ENCODE results near the gene ZBTB46. TPM values are rescaled to one million over a fixed set of nuclear protein-coding genes. Genes with fewer than 3 reads are reported as not detected.

Gene ZBTB46
- total and polyA plus RNA-seq, 10 of the 15 experiments (the other 5 are each of a cell fraction or from before 2014, with no cell fraction given), result 0.15 to 0.92 (median 0.34) TPM

DNA sequence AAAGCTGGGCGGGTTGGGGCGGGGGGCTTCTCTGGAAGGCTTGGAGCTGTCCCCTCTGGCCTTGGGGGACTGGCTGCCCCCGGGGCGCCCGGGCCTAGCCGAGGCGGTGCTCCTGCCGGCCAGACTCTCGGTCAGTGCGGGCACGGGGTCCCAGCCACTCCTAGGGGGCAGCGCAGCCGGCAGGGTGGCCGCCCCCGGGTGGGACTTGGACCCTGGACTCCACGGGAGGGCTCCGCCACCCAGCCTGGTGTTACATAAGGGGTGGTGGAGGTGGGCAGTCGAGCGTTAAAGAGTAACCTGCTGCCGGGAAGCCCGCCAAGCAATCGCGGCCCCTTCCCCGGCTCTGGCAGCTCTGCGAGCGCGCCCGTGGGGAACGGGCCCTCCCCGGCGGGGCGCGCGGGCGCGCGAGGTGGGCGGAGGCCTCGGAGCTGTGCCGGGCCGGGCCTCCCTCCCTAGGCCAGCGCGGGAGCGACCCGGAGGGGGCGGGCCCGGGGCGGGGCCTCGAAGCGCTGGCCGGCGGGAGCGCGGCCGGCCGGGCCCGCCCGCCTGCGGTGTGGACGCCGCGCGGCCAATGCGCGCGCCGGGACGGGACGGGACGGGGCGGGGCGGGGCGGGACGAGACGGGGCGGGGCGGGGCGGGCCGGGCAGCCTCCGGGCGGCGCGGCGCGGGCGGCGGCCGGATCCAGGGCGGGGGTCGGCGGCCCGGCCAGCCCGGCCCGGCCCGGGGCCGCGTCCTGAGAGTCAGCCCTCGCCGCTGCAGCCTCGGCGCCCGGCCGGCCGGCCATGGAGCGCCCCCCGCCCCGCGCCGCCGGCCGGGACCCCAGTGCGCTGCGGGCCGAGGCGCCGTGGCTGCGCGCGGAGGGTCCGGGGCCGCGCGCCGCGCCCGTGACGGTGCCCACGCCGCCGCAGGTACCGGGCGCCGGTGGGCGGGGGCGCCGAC, 91.7 kb downstream of the ZBTB46 start, which contains the start of gene SLC2A4RG:
SLC2A4RG (plus strand) TSS at position 647 of the 940 bp plus-strand sequence; CDS start at position 784, 137 bp downstream.
- H3K4me3 ChIP-seq, result peak within 1 kb of the TSS; percentile 84
- H4K20me1 ChIP-seq (ENCODE audit: control insufficient read depth, insufficient read depth), result no peaks in the 10 kb centered on the region
- ATAC-seq (peak; percentile 55), DNase-seq (ENCODE audit: low read depth, low spot score) (no peak), FAIRE-seq (no peak)
- in situ Hi-C loops (cut with MboI), result no loop called here
- BruUV-seq (replicated peaks), result no TSS peak
- H3K79me2 ChIP-seq (ENCODE audit: control insufficient read depth, insufficient read depth, low read length), result peaks cover 17% of the 10 kb centered on the region
- no peaks in the 10 kb centered on the region for H3K27me3 ChIP-seq (replicated peaks in 1 of 2; ENCODE audit: control insufficient read depth in 2 of 2, insufficient read depth in 2 of 2, low read length in 1 of 2)
- peaks cover 33% of the 10 kb centered on the region for H3K4me1 ChIP-seq (ENCODE audit: control insufficient read depth, insufficient read depth, low read length)
- POLR2A ChIA-PET, result interaction anchor here (0.6 to 1.4 kb wide), 5 partner anchors 32 to 307 kb away, joined by 3 to 6 read pairs (median 3); partner anchors contain the start of genes ARFRP1 and ZGPAT
- no peaks in the 10 kb centered on the region for H3K9me3 ChIP-seq (replicated peaks; ENCODE audit: control insufficient read depth, insufficient read depth, low read length)
- H3K9ac ChIP-seq (ENCODE audit: control insufficient read depth, insufficient read depth, low read length), result peak within 1 kb of the TSS; percentile 77
- peak within 1 kb of the TSS; percentile 37 for H2AFZ ChIP-seq (ENCODE audit: control insufficient read depth, low read depth, low read length)
- intact Hi-C loops (cut with micrococcal nuclease; ENCODE audit: unreplicated experiment), result no loop called here
- WGBS (ENCODE audit: insufficient coverage, insufficient replicate concordance, low lambda C conversion rate, missing lambda C conversion rate), result under 1% methylated on average over 55 of the region's 136 CpGs
- SMC1A ChIA-PET (ENCODE audit: uncharacterized antibody, unreplicated experiment), result interaction anchor here (0.6 kb wide), 1 partner anchor 11 kb away, joined by 3 read pairs; no protein-coding TSS in a partner anchor
- H3K27ac ChIP-seq (ENCODE audit: control insufficient read depth, insufficient read depth), result peak within 1 kb of the TSS; percentile 72
- CTCF ChIA-PET, result interaction anchor here (0.6 to 1.3 kb wide), 3 partner anchors 32 to 160 kb away, joined by 3 to 7 read pairs (median 3); partner anchors contain the start of genes ARFRP1 and ZGPAT
- RAD21 ChIA-PET (ENCODE audit: unreplicated experiment), result interaction anchor here (1.0 to 4.2 kb wide), 3 partner anchors 32 to 125 kb away, joined by 3 to 32 read pairs (median 3); partner anchors contain the start of genes ARFRP1, TPD52L2 and ZGPAT
- H3K4me2 ChIP-seq (ENCODE audit: control insufficient read depth, insufficient read depth), result peak within 1 kb of the TSS; percentile 93
- TF ChIP-seq, protein P1, sequence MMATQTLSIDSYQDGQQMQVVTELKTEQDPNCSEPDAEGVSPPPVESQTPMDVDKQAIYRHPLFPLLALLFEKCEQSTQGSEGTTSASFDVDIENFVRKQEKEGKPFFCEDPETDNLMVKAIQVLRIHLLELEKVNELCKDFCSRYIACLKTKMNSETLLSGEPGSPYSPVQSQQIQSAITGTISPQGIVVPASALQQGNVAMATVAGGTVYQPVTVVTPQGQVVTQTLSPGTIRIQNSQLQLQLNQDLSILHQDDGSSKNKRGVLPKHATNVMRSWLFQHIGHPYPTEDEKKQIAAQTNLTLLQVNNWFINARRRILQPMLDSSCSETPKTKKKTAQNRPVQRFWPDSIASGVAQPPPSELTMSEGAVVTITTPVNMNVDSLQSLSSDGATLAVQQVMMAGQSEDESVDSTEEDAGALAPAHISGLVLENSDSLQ (IDR thresholded peaks at IDR 0.05), result no peak
- TF ChIP-seq RUNX3 (IDR thresholded peaks at IDR 0.05; ENCODE audit: low read length), result no peak
- no peak for TF ChIP-seq BRCA1 (IDR thresholded peaks at IDR 0.05; ENCODE audit: low read depth, low read length)
- no peak for TF ChIP-seq NFXL1 (IDR thresholded peaks at IDR 0.05; ENCODE audit: borderline replicate concordance)
- peak in 1 of 2 experiments; percentile 47; a peak in 1 of 4 replicates for TF ChIP-seq BHLHE40 (IDR thresholded peaks at IDR 0.05; ENCODE audit: borderline replicate concordance in 1 of 2, low read depth in 2 of 2, low read length in 1 of 2)
- TF ChIP-seq RB1 (IDR thresholded peaks at IDR 0.05; ENCODE audit: borderline replicate concordance), result 0 out of 2 replicates have a peak, but pooled peaks have one; percentile 76
- TF ChIP-seq RELA (IDR thresholded peaks at IDR 0.05; ENCODE audit: borderline replicate concordance, partially characterized antibody), result no peak
- no peak for TF ChIP-seq KAT2A (conservative IDR thresholded peaks at IDR 0.05; ENCODE audit: control insufficient read depth, low read depth, low read length)
- no peak for TF ChIP-seq NR2F1 (conservative IDR thresholded peaks at IDR 0.05)
- TF ChIP-seq, protein P2, sequence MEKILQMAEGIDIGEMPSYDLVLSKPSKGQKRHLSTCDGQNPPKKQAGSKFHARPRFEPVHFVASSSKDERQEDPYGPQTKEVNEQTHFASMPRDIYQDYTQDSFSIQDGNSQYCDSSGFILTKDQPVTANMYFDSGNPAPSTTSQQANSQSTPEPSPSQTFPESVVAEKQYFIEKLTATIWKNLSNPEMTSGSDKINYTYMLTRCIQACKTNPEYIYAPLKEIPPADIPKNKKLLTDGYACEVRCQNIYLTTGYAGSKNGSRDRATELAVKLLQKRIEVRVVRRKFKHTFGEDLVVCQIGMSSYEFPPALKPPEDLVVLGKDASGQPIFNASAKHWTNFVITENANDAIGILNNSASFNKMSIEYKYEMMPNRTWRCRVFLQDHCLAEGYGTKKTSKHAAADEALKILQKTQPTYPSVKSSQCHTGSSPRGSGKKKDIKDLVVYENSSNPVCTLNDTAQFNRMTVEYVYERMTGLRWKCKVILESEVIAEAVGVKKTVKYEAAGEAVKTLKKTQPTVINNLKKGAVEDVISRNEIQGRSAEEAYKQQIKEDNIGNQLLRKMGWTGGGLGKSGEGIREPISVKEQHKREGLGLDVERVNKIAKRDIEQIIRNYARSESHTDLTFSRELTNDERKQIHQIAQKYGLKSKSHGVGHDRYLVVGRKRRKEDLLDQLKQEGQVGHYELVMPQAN (conservative IDR thresholded peaks at IDR 0.05), result 0 out of 2 replicates have a peak, but pooled peaks have one; percentile 25
- peak; percentile 68; the same call in 1 of the 2 replicates for TF ChIP-seq LARP7 (IDR thresholded peaks at IDR 0.05)
- TF ChIP-seq GATAD2B (conservative IDR thresholded peaks at IDR 0.05; ENCODE audit: low read depth), result peak; percentile 67
- no peak for TF ChIP-seq MEF2B (IDR thresholded peaks at IDR 0.05; ENCODE audit: partially characterized antibody, poor library complexity, severe bottlenecking)
- peak; percentile 54; the same call in 1 of the 2 replicates for TF ChIP-seq BACH1 (IDR thresholded peaks at IDR 0.05; ENCODE audit: borderline replicate concordance)
- TF ChIP-seq SREBF2 (IDR thresholded peaks at IDR 0.05; ENCODE audit: low read length), result no peak
- TF ChIP-seq, protein P3, sequence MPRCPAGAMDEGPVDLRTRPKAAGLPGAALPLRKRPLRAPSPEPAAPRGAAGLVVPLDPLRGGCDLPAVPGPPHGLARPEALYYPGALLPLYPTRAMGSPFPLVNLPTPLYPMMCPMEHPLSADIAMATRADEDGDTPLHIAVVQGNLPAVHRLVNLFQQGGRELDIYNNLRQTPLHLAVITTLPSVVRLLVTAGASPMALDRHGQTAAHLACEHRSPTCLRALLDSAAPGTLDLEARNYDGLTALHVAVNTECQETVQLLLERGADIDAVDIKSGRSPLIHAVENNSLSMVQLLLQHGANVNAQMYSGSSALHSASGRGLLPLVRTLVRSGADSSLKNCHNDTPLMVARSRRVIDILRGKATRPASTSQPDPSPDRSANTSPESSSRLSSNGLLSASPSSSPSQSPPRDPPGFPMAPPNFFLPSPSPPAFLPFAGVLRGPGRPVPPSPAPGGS (IDR thresholded peaks at IDR 0.05; ENCODE audit: borderline replicate concordance, insufficient read depth, low read depth, low read length, poor library complexity, severe bottlenecking), result no peak
- TF ChIP-seq DPF2 (IDR thresholded peaks at IDR 0.05), result 0 out of 2 replicates have a peak, but pooled peaks have one; percentile 23
- H3K36me3 ChIP-seq (ENCODE audit: control insufficient read depth in 2 of 2, insufficient read depth in 2 of 2, low read length in 1 of 2), result peaks cover 5 to 17% of the 10 kb centered on the region in 2 experiments; a peak in 3 of 4 replicates

All from GM12878 (cell line).